HG02759 (cell line): ENCODE measurements around the gene CFAP52.
A peak's percentile ranks its signal among the peaks of the same experiment; 100 is the strongest.
"Not testable (repeated sequence)": the region's sequence is repeated elsewhere in the genome, so short reads cannot be mapped to it uniquely, and the experiment has no call there.

Experiments used
- ATAC-seq: cut with Tn5 transposase; IDR thresholded peaks from one replicate; pipeline ENCODE4 v1.9.1; 2021; ENCODE audit warnings: mild to moderate bottlenecking, moderate library complexity; ENCODE audit not compliant: unreplicated experiment

The CFAP52 gene

DNA sequence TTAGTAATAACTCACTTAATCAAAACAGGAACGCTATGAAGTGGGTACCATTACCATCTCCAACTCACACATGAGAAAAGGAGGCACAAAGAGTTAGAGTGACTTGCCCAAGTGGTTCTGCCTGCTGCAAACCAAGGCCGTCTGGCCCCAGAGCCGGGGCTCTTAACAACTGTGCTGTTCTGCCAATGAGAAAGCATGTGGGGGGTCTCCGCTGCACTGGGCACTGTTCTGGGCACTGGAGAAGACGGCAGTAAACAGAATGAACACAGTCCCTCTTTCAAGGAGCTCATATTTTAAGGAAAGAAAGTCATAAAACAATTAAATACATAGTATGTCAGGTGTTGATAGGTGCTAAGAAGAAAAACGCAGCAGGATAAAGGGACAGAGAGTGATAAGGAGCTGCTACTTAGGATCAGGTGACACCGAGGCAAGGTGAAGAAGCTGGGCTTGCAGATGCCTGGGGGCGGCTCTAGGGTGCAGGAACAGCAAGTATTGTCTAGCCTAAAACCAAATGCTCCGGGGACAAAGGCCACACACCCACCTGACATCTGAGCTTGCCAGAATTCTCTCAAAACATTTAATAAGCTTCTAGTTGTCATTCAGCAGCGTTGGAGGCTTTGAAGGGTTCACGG lies 7.4 kb upstream of the CFAP52 start:
- no peak for ATAC-seq

DNA sequence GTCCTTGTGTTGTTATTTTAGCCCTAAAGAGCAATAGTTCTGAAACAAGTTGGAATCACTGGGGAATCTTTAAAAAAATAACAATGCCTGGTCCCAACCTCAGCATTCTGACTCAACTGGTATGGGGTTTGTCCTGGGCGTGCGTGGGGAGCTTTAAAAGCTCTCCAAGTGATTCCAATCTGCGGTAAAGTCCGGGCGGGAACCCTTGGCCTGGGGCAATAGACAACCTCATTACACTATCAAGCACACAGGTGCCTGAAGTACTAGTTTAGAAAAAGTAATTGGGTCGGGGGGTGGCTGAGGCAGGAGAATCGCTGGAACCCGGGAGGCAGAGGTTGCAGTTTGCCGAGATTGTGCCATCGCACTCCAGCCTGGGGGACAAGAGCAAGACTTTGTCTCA lies 5.2 kb upstream of the CFAP52 start:
- no peak for ATAC-seq

DNA sequence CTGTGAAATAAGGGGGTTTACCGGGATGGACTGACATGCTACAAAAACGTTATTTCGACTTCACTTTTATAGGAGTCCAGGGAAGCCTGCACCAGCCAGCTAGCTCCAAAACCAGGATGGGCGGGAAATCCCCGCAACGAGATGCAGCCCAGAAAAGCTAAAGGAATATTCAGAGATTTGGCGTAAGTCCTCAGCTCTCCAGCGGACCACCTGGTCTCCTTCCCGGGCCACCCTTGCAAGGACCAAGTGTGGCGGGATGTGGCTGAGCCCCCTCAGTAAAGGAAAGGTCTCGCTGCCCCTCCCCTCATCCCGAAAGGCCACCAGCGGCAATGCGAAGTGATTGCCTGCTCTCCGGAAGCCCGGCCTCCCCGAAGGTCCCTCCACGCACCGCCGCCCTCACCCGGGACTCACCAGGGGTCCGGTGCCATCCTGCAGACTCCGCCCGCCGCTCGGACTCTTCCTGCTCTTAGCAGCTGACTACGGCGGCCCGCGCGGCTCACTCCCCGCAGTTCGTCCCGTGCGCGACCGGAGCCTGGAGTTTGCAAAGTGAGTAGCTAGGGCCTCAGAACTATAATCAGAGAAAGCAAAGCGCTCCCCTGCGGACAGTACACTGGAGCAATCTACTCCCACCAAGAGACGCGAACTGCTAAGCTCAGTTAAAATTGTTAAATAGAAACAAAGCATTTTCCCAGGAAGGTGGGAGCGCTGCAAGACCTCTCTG lies 901 bp upstream of the CFAP52 start, which contains the start of gene STX8:
Gene STX8, minus strand, starts transcription at position 440 of the 721 bp plus-strand sequence. Its CDS starts 12 bp downstream, at position 428.
- peak; percentile 81 for ATAC-seq

DNA sequence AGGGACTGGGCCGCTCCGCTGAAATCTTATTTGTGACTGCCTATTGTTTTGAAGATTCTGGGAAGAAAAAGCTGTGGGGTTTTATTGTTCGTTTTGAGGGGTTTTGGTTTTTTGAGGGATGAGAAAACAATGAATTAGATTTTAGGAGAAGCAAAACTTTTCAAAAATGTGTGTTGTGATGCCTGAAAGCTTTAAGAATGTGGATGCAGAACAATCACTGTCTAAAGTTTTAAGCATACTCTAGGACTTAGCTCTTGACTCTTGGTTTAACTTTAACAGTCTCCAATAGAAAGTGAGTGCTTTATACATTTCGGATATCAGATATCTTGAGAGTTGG lies 899 bp downstream of the CFAP52 start:
- no peak for ATAC-seq

DNA sequence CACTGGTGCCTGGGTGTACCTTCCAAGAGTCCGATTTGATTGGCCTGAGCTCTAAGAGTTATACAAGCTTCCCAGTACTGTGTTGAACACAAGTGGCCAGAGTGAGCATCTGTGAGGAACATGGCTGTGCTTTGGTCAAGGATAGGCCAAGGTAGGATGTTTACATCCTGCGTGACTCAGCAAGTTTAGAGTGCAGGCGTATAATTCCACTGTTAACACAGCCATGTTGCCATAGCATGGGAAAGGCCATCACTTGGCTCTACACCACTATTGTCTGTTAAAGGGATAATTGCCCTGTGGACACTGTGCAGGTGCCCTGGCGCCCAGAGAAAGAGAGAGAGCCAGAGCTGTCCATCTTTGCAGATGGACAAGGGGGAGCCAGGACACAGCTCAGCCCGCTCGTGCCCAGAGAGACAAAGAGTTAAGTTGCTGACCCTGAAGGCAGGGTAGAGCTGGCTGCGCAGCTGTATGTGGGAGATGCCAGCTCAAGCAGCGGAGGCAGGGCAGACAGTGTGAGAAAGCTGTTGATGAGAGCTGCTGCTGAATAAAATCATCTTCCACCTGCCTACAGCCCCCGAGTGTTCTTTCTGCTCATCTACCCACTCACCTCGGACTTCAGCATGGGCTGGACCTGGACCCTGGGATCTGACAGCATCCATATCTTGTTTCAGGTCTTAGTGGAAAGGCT lies 11.7 kb downstream of the CFAP52 start:
- ATAC-seq = no peak

DNA sequence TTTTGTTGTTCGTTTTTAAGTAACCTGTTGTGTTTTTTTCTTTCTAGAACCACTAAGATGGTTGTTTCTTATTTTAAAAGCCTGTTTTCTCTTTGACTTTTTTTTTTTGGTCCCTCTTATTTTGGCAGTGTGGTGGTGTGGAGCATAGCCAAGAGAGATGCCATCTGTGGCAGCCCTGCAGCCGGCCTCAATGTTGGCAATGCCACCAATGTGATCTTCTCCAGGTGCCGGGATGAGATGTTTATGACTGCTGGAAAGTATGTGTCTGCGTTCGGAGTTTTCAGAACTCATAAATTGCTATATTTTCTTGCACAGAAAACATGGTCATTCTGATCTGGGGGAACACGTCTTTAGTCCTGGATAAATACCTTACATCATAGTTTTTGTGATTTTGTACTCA lies 17.6 kb downstream of the CFAP52 start:
- no peak for ATAC-seq

DNA sequence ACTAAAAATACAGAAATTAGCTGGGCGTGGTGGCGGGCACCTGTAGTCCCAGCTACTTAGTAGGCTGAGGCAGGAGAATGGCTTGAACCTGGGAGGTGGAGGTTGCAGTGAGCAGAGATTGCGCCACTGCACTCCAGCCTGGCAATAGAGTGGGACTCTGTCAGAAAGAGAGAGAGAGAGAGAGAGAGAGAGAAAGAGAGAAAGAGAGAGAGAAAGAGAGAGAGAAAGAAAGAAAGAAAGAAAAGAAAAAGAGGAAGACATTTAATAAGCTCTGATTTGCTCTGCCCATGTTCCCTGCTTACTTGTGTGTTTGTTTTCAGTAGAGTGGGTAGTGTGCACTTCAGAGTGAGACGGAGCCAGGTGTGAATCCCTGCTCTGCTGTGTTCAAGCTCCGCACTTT lies 21.2 kb downstream of the CFAP52 start:
- ATAC-seq = not testable (repeated sequence)

DNA sequence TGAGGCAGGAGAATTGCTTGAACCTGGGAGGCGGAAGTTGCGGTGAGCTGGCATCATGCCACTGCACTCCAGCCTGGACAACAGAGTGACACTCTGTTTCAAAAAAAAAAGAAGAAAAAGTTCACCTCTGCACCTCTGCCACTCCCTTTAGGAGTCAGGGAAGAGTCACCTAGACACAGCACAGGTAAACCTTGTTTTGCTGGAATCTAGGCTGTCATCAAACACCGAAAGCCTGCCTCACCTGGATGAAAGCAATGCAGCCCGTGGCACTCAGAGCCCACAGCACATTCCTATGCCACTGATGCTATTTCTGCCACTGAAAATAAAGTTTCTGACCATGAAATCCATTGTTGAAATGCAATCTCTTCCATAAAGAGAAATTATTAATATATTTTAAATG lies 22.2 kb downstream of the CFAP52 start:
- ATAC-seq = no peak

DNA sequence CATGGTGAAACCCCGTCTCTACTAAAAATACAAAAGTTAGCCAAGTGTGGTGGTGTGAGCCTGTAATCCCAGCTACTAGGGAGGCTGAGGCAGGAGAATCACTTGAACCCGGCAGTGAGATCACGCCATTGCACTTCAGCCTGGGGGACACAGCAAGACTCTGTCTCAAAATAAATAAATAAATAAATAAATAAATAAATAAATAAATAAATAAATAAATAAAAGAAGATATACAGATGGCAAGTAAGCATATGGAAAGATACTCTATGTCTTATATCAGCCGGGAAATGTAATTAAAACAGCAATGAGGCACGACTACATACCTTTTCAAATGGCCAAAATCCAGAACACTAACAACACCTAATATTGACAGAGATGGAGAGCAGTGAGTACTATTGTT lies 28.1 kb downstream of the CFAP52 start:
- ATAC-seq = not testable (repeated sequence)

DNA sequence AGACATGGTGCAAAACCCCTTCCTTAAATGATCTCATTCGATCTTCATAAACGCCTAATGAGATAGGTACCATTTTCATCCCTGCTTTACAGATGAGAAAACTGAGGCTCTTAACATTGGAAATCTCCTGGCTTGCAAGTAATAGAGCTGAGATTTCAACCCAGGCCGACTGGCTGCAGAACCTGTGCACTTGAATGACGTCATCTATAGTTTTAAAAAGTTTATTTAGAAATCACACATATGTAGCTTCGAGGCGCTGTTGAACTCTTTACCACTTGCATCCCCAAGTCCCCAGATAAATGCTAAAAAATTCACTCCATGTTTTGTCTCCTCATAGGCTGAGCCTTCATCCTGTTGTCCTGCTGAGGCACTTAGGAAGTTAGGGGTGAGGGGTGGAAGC lies 30.0 kb downstream of the CFAP52 start:
- ATAC-seq = no peak

DNA sequence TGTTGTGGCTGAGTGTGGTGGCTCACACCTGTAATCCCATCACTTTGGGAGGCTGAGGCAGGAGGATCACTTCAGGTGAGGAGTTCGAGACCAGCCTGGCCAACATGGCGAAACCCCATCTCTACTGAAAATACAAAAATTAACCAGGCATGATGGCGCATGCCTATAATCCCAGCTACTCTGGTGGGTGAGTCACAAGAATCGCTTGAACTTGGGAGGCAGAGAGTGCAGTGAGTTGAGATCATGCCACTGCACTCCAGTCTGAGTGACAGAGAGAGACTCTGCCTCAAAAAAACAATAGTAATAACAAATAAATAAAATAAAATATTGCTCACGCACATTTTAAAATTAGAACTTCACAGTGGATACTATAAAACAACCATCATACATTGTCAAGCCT lies 30.6 kb downstream of the CFAP52 start:
- ATAC-seq = not testable (repeated sequence)

DNA sequence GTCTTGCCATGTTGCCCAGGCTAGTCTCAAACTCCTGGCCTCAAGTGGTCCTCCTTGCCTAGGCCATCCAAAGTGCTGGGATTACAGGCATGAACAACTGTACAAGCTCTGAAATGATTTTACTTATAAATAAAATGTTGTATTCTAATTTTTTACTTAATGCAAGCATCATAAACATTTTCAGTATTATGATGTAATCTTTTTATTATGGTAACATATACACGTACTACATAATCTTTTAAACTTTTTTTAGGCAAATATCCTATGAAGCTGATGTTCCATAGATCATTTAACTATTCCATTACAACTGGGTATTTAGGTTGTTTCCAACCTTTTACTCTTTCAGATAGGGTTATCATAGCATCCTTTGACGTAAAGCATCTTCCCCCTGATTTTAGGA lies 35.1 kb downstream of the CFAP52 start:
- ATAC-seq = no peak

DNA sequence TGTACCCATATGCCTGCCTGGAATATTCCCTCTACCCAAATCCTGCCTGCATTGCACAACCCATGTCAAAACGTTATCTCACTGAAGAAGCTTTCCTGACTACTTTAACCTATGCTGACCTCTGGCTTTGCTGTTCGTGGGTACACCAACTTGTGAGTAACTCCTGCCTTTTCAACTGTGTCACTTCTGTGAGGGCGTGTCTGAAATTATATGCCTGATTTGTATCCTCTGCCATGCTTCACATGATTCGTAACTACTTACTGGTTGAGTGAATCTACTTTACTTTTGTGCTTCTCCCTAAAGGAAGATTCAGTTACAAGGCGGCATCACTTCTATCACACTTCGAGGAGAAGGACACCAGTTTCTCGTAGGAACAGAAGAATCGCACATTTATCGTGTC lies 35.6 kb downstream of the CFAP52 start:
- ATAC-seq = no peak

DNA sequence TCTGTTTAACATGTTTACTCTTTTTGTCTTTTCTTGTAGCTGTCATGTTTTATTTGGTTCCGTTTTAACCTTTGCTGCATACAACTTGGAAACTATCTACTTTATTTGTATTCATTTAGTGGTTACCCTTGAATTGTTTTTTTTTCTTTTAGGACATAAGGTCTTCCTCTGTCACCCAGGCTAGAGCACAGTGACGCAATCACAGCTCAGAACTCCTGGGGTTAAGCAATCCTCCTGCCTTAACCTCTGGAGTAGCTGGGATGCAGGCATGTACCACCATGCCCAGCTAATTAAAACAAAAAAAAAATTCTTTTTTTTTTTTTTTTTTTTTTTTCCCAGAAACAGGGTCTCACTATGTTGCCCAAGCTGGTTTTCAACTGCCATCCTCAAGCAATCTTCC lies 39.0 kb downstream of the CFAP52 start:
- no peak for ATAC-seq

DNA sequence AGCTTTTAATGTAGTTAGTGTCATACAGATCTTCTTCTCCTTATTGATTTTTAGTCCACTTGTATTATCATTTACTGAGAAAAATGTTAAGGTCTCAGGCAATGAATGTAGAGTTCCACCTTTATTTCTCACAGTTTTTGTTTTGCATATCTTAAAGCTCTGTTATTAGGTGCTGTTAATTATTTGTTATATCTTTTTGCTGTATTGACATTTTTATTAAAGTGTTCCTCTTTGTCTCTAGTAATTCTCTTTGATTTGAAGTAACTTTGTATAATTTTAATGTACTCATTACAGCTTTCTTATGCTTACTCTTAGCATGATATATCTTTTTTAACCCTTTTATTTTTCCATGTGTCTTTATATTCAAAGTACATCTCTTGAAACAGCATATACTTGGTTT lies 46.5 kb downstream of the CFAP52 start:
- no peak for ATAC-seq

DNA sequence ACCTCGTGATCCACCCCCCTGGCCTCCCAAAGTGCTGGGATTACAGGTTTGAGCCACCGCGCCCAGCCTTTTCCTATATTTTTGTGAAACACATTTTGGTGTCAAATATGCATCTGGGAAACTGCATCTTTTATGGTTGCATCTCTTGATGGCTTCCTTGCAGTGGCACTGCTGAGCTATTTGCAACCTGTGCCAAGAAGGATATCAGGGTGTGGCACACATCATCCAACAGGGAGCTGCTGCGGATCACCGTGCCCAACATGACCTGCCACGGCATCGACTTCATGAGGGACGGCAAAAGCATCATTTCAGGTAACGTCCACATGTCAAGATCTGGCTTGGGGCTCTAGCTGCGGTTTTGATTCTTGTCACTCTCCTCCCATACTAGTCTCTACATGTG lies 52.1 kb downstream of the CFAP52 start:
- no peak for ATAC-seq

DNA sequence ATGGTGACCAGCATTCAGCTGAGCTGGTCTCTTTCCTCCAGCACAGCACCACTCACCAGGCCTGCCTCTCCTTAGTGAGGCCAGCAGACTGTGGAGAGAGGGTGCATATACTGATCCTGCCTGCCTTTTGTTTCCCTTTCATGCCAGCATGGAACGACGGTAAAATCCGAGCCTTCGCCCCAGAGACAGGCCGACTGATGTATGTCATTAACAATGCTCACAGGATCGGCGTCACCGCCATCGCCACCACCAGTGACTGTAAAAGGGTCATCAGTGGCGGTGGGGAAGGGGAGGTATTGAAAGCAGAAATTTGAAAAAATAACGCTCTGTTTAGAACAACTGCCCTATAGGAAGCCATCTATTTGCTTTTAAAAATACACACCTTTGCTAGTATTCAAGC lies 56.3 kb downstream of the CFAP52 start:
- ATAC-seq = no peak

DNA sequence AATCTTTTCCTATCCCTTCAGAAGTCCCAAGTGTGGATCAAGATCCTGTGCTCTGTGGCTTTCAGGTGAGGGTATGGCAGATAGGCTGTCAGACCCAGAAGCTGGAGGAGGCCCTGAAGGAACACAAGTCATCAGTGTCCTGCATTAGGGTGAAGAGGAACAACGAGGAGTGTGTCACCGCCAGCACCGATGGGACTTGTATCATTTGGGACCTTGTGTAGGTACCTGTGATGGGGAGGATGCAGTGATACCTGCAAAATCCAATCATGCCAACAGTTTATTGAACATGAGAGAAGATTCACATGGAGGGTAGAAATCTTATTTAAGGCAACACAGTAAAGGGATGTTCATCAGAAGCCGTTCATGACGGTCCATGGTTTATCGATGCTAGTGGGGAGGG lies 58.9 kb downstream of the CFAP52 start:
- ATAC-seq = no peak

DNA sequence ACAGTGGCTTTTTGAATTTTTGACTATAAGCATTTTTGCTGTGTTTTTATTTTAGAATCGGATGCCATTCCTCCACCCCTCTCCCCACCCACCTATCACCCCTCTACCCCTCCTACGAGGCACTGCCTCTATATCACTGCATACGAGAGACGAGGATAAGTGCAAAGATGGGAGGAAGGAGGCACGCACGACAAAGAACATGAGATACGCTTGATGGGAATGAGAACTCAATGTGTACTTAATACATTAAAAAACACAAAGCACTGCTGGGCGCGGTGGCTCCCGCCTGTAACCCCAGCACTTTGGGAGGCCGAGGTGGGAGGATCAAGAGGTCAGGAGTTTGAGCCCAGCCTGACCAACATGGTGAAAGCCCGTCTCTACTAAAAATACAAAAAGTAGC lies 60.1 kb downstream of the CFAP52 start:
- no peak for ATAC-seq

DNA sequence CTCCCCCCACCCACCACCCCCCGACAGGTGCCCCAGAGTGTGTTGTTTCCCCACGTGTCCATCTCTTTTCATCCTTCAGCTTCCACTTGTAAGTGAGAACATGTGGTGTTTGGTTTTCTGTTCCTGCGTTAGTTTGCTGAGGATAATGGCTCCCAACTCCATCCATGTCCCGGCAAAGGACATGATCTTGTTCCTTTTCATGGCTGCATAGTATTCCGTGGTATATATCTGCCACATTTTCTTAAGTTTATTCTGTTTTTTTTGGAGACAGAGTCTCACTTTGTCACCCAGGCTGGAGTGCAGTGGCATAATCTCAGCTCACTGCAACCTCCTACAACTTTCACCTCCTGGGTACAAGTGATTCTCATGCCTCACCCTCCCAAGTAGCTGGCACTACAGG lies 63.9 kb downstream of the CFAP52 start:
- not testable (repeated sequence) for ATAC-seq

DNA sequence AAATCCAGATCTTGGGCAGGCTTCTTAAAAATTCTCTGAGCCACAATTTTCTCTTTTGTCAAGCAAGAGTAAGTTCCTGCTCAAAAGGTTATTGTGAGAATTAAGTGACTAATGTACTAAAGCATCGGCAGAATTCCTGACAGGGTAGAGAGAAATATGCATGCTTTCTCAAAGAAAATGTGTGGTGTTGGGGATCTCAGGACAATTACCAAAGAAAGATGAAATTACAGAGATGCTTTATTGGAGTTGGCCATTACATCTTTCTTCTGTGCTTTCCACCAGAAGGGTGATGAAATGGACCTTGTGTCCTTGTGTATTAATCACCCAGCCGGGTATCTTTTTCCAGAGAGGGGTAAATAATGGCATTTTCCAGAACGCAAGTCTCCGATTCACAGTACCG lies 67.2 kb downstream of the CFAP52 start:
- no peak for ATAC-seq
